HK-2 (cell line): ENCODE data around the gene OMP.
A peak's percentile ranks its signal among the peaks of the same experiment; 100 is the strongest.

Source experiments
- DNase-seq: peaks from one replicate; pipeline ENCODE4 v3.0.0-alpha.2; 2018; ENCODE audit not compliant: unreplicated experiment

OMP gene

DNA sequence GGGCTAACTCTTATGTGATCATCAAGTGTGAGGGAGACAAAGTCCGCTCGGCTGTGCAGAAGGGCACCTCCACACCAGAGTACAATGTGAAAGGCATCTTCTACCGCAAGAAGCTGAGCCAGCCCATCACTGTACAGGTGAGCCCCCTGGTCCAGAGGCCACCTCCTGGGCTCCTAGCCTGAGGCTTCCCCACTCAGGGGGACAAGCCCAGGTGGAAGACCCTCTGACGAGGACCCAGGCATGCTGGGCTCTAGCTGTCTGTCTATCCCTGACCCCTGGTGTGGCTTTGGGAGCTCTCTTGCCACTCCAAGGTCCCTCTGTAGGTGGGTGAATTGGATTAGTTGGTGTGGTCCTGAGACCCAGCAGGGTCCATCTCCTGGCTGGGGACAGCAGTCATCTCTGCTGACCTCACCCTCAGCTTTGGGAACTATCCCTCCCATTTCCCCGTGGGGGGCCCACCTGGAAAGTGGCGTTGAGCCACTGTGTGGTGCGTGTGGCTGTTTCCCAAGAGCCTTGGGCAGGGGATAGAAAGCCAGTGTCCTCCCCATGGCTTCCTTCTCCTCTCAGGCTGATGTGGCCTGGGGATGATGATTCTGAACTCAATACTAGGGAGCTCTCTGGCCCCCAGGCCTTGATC, 20.1 kb downstream of the OMP start:
- no peak for DNase-seq

DNA sequence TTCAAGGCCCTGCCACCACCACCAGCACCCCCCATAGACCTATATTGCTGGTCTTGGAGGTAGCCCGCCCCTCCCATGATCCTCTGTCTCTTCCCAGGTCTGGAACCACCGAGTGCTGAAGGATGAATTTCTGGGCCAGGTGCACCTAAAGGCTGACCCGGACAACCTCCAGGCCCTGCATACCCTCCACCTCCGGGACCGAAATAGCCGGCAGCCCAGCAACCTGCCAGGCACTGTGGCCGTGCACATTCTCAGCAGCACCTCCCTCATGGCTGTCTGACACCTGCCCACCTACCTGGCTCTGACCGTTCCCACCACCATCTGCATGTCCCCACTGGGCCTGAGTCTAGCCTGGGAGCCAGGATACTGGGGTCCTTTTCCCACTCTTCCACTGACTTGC, 21.0 kb downstream of the OMP start:
- DNase-seq, result no peak

DNA sequence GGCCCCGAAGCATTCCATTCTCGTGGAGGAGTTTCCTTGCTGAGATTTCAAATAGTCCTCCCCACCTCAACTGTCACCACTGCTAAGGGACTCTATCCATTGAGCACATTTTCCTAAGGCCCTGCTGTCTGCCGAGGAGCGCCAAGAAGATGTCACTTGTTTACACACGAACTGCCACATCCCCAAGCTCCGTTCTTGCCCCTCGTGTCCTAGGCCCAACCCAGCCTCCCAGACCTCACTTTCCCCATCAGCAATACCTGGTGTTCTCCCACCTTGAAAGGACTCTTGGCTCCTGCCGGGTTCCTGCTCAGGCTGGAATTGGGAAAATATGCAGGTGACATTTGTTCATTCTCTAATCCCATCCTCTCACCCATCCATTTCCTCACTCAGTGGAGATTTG, 21.4 kb downstream of the OMP start:
- DNase-seq, result no peak

DNA sequence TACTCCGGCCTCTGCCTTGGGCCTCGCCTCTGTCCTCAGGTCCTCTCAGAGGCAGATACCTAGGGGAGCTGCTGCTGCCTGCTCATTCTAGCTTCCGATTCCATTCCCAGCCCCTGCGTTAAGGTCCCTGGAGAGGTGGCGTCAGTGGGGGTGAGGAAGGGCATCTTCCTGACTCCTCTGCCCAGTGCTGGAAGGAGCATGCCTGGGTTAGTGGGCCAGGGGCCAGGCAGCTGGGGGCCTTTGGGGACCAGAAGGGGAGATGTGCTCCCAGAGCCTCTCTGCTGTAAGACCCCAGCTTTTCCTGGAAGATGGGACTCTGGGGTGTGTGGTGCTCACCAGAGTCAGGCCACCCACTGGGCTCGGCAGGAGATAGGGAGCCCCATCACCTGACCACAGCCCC, 21.8 kb downstream of the OMP start:
- DNase-seq, result no peak

DNA sequence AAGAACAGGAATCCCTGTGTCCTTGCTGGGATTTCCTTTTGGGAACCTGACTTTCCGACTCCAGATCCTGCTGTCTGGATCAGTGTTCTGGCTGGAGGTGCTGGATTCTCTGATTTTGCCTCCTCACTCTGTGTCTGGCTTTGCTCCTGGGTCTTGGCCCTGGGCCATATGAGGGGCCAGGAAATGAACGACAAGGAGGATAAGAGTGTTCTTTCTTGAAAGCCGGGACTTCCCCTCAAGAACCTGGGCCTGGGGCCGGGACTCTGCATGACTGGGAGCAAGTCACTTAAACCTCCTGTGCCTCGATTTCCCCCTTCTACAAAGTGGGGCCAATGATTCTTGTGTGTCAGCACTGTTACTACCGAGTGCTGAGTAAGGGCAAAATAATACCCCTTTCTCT, 22.6 kb downstream of the OMP start:
- DNase-seq, result no peak

DNA sequence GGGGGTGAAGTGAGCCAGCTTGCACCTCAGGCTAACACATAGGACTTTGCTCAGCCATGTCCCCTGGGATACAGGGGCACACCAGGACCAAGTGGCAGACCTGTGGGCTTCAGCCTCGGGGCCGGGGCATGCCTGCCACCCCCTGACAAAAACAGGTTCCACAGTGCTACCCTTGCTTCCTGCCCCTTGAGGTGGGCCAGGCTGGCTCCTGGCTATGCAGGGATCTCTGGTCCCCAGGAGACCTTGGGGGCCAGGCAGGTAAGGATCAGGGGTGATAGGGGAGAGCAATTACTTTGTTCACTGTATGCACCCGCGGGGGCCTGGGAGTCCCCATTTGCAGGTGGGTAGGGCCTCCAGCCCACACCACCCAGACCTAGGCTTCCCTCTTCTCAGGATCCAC, 23.1 kb downstream of the OMP start:
- no peak for DNase-seq

DNA sequence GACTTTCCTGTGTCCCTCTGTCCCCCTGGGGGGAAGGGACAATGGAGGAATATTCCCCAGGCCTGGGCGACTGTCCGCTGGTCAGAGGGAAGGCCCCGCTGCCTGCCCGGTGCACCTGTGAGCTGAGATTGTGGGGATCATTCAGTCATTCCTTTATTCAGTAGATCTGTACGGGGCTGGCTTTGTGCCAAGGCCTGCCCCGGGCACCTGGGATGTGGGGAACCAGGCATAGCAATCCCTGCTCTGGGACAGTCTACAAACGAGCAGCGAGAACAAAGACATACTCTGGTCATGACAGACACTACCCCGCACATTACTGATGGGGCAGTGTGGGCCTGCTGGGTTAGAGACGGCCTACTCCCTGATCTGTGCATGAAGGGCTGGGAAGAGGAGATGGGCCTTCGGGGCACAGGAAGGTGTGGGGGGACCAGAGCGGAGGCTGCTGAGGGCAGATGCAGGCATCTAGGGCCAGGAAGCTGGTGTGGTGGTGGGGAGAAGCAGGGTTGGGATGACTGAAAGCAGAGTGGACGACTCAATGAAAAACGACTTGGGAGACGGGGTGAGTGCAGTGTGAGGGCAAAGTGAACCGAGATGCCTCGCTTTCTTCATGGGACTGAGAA, 23.6 kb downstream of the OMP start:
- no peak for DNase-seq

DNA sequence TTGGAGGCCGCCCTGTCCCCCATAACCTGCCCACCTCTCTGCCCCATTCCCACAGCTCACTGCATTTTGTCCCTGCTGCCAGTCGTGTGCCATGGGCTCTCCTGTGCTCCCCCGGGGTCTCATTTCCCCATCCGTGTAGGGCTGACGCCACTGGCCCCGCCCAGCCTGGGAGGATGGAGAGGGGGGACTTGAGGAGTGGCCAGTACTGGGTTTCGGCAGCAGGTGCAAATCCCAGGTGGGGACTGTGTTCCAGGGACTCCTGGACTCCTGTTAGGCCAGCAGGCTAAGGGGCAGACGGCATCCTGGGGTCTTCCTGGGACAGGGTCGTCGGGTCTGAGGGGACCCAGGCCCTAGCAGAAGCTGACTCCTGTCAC, 24.2 kb downstream of the OMP start:
- DNase-seq, result no peak

DNA sequence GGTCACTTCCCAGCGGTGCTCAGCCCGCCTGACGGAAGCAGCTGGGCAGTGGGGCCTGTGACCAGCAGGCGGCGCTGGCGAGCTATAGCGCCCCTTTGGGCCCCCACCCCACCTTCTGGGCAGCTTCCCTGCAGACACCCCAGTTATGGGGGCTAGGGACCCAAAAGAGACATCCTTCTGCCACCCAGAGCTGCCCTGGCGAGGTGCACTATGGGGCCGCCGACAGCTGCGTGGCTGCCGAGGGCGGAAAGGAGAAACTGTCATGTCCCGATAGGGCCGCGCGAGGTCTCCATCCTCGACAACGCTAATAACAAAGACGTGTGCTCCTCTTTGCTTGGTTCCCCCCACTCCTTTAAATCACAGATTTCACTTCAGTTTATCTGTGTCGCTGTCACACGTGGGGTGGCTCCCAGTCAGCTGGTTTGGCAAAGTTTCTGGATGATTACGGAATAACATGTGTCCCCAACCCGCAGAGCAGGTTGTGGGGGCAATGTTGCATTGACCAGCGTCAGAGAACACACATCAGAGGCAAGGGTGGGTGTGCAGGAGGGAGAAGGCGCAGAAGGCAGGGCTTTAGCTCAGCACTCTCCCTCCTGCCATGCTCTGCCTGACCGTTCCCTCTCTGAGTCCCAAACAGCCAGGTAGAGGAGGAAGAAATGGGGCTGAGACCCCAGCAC, 24.7 kb downstream of the OMP start:
- DNase-seq, result peak; percentile 46

DNA sequence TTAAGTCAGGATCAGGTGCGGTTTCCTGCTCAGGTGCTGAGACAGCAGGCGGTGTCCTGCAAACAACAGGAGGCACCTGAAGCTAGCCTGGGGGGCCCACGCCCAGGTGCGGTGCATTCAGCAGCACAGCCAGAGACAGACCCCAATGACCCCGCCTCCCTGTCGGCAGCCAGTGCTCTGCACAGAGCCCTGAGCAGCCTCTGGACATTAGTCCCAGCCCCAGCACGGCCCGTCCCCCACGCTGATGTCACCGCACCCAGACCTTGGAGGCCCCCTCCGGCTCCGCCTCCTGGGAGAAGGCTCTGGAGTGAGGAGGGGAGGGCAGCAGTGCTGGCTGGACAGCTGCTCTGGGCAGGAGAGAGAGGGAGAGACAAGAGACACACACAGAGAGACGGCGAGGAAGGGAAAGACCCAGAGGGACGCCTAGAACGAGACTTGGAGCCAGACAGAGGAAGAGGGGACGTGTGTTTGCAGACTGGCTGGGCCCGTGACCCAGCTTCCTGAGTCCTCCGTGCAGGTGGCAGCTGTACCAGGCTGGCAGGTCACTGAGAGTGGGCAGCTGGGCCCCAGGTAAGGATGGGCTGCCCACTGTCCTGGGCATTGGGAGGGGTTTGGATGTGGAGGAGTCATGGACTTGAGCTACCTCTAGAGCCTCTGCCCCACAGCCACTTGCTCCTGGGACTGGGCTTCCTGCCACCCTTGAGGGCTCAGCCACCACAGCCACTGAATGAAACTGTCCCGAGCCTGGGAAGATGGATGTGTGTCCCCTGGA, 25.5 kb downstream of the OMP start, which contains the start of gene MYO7A:
TSS of gene MYO7A (plus strand) at position 327 of the 772 bp plus-strand sequence. CDS start 2,389 bp downstream, outside the sequence.
- peak; percentile 65 for DNase-seq

DNA sequence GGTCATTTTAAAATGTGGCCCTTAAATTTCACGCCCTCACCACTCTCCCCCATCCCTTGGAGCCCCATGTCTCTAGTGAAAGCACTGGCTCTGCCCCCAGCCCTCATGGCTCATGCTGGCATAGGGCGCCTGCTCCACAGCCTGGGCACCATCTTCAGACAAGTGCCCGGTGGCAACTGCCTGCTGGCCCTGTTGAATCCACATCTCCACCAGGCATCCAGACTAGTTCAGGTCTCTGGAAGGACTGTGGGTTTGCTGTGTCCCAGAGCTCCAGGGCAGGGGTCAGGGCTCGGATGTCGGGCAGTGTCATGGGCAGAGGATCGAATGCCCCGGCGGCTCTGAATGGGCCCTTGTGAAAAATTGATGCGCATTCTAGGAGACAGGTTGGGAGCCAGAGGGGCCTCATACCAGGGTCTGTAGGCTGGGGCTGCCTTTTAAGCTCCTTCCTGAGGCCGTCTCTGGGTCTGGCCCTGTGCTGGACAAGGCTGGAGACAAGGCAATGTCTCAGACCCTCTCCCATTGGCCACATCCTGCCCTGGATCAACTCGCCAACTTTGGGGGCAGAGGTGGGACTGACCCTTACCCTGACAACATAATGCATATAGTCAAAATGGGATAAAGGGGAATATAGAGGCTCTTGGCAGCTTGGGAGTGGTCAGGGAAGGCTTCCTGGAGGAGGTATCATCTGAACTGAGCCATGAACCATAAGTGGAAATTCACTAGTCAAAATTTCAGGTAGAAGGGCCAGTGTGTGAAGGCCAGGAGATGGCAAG, 26.6 kb downstream of the OMP start:
- DNase-seq, result no peak

DNA sequence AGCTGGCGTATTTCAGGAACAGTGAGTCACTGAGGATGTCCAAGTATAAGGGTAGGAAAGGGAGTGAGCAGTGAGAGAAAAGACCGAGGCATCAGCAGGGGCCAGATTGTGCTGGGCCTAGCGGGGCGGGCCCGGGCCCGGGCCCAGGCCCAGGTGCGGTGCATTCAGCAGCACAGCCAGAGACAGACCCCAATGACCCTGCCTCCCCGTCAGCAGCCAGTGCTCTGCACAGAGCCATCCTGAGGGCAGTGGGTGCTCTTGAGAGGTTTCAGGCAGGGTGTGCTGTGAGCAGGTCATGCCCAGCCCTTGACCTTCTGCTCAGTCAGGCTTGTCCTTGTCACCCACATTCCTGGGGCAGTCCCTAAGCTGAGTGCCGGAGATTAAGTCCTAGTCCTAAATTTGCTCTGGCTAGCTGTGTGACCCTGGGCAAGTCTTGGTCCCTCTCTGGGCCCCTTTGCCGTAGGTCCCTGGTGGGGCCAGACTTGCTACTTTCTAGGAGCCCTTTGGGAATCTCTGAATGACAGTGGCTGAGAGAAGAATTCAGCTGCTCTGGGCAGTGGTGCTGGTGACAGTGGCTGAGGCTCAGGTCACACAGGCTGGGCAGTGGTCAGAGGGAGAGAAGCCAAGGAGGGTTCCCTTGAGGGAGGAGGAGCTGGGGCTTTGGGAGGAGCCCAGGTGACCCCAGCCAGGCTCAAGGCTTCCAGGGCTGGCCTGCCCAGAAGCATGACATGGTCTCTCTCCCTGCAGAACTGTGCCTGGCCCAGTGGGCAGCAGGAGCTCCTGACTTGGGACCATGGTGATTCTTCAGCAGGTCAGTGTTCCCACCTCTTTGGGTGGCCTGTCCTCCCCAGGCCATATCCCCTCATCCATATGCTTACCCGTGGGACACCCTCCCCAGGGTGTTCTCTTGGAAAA, 27.5 kb downstream of the OMP start:
- DNase-seq, result no peak

DNA sequence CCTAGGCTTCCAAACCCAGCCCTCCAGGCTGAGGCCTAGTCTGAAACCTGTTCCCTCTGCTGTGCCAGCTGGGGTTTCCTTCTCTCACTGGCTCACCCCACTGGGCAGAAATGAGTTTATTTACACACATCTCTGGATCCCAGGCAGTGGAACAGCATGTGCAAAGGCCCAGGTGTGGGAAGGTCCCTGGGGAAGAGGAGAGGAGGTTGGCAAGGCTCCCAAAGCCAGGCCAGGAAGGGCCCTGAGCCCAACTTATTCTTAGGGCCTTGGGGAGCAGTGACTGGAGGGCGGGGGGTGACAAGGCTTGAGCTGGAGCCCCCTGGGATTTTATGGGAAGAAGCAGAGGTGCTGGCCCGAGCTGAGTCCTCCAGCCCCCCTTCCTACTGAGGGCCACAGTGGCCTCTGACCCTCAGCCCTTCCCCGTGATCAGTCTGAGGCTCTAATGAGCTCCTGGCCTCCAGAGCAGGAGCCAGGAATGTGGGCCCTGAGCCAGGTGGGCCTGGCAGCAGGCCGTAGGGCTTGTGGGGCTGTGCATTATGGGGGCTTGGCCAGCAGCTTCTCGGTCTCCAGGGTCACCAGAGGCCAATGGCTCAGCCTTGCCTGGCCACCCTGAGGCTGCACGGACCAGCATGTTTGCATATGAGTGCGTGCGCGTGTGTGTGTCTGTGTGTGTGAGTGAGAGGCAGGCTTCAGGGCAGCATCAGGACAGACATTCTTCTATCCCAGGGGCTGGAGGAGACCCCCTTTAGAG, 28.3 kb downstream of the OMP start:
- DNase-seq, result no peak

DNA sequence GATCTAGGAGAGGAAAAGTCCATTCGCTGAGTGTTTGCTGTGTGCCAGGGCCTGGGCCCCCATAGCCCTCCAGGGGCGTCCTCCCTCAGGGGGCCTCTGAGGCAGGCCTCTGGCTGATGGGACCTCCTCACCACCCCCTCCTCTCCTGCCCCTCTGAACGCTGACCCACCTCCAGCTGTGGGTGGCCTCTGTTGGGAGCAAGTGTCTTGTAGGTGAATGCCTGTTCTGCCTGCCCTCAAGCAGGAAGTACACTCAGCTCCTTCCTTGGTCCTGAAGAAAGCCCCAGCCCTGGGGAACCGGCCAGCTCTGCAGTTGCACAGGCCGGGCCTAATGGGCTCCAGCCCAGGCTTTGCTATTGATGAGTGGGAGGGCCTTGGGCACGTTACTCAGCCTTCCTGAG, 28.9 kb downstream of the OMP start:
- DNase-seq, result no peak

DNA sequence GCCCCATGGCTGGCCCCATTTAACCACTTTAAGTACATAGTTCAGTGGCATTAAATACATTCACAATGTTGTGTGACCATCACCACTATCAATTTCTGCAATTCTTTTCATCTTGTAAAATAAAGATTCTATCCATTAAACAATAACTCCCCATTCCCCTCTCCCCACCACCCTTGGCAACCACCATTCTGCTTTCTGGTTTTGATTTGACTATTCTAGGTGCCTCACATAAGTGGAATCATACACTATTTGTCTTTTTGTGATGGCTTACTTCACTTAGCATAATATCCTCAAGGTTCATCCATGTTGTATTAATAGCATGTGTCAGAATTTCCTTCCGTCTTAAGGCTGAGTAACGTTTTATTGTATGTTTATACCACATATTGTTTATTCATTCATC, 32.4 kb downstream of the OMP start:
- no peak for DNase-seq

DNA sequence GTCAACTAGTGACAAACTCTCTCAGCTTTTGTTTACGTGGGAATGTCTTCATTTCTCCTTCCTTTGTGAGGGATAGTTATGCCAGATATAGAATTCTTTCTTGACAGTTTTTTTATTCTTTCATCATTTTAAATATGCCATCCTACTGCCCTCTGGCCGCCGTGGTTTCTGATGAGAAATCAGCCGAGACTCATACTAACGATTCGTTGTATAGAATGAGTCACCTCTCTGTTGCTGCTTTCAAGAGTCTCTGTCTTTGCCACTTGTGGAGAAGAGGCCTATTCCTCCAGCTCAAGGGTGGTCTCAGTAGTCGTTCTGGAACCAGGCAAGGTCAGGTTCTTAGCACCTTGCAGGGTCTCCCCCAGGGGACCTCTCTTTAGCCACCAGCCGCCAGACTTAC, 33.4 kb downstream of the OMP start:
- no peak for DNase-seq

DNA sequence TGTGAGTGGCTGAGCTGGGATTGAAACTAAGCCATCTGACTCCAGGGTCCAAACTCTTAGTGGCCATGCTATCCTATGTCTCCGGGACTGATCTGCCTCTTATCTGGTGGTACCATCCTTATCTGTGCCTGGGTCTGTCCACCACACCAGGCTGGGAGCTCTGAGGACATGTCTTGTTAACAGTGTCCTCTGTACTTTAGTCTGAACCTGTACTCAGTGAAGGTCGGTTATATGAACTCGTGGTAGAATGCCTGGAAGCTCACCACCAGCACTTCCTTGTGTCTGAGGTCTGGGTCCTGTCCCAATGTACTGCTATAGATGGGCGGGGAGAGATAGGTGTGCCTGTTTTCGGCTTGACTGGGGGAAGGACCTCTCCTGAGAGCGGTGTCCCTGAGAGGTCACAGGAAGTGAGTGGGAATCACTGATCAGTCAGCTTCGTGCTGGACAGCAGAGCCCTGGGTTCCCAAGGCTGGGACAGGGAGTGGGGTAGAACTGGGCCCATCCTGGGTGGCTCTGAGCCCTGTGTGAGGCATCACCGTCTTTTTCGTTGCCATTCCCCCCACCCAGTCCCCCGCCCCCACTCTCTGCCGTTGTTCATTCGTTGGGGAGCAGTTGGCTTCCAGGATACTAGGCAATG, 34.3 kb downstream of the OMP start:
- no peak for DNase-seq

DNA sequence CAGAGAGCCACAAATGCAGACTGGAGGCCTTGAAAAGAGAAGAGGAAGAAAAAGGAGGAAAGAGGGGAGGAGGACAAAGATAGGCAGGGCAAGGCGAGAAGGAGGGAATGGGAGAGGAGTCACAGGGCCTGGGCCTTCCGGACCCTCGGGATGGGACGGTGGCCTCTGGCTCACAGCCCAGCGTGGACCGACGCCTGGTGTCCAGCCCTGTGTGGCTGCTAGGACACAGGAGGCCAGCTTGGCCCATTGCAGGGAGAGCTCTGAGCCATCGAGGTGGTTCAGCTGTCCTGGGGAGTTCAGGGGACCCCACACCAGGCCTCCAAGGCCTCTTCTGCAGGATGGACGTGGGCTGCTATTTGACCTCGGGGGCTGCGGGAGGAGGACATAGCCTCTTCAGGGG, 34.8 kb downstream of the OMP start:
- DNase-seq, result no peak

DNA sequence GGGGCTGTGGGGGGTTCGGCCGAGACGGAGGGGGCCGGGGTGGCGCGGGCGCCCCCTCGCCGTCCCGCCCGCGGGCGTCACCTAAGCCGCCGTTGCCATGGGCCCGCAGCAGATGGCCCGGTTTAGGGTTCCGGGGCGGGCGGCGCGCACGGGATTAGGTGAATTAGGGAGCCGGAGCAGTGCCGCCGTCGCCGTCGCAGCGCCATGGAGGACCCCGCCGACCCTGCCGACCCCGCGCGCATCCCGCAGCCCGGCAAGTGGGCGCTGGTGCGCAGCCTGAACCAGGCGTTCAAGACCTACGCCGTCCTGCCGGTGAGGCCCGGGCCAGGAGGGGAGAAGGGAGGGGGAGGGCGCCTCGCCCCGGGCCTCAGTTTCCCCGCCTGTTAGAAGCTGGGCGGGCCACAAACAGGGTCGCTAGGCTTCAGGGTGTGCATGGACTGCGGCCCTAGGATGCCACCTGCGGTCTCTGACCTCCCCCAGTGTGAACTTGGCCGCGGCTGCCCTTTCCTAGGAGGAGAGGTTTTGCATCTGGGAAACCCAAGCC, 35.5 kb downstream of the OMP start:
- no peak for DNase-seq
